D721Med (cell line): Measurements from ENCODE around the gene SLC38A10.

Source experiments
- DNase-seq: peaks from one replicate; pipeline ENCODE4 v3.0.0; 2011; ENCODE audit warnings: low spot score; ENCODE audit not compliant: insufficient read length
- FAIRE-seq: peaks from 2 replicates; lab custom pipeline; 2011; peaks lifted over from hg19 to GRCh38; lab: Jason Lieb, UNC
- TF ChIP-seq, protein P1 (sequence below): IDR thresholded peaks from 2 replicates; pipeline ENCODE4 v1.5.1; 2012; ENCODE audit warnings: mild to moderate bottlenecking, control low read depth; ENCODE audit not compliant: insufficient read depth; ENCODE audit errors: missing control alignments

The SLC38A10 gene

DNA sequence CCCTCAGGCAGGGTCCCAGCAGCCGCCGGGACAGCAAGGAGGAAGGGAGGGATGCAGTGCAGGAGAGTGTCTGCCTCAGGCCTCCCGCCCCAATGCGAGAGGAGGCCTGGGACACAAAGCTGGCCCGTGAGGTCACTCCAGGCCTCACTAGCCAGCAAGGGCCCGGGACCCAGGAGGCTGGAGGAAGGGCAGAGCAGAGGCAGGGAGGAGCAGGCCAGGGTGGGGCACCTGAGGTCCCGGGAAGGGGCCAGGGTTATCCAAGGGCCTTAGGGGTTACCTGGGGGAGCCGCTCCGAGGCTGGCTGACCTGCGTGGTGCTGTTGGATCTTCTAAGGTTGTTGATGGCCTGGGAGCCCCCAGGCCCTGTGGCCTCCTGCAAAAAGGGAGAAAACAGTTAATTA, 86.5 kb downstream of the SLC38A10 start:
- no peak for FAIRE-seq

DNA sequence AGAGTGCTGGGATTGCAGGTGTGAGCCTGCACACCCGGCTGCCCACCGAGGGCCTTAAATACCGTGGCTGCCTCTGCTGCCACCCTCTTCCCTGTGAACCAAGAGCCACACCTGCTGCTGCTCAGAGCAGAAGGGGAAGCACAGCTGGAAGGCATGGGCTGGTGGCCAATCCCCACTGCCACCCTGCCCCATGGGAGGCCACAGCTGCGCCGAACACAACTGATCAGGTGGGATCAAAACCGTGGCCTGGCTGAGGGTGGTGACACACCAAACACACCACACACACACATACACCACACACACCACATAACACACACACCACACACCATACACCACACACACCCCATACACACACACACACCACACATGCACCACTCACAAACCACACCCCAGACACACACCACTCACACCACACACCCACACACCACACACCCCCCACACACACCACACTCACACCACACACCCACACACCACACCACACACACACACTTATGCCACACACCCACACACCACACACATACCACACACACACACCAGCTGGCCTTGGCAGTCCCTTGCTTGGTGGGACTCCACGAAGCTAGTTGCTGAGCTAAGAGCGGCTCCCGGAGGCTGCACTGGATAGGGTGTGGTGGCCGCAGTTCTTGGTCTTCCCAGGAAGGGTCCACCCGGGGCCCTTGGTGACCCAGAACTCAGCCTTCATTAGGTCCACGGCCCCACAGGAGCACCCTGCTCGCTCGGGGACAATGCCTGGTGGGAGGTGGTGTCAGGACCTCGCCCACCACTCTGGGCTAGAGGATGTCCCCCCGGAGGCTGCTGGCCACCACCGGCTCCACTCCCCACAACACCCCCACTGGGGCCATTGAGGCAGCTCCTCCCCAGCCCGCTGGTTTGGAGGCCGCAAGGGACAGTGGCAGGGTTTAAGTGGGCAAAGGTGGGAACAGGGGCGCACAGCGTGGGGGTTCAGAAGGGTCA, 87.2 kb downstream of the SLC38A10 start:
- no peak for FAIRE-seq
- no peak for DNase-seq
- TF ChIP-seq, protein P1, sequence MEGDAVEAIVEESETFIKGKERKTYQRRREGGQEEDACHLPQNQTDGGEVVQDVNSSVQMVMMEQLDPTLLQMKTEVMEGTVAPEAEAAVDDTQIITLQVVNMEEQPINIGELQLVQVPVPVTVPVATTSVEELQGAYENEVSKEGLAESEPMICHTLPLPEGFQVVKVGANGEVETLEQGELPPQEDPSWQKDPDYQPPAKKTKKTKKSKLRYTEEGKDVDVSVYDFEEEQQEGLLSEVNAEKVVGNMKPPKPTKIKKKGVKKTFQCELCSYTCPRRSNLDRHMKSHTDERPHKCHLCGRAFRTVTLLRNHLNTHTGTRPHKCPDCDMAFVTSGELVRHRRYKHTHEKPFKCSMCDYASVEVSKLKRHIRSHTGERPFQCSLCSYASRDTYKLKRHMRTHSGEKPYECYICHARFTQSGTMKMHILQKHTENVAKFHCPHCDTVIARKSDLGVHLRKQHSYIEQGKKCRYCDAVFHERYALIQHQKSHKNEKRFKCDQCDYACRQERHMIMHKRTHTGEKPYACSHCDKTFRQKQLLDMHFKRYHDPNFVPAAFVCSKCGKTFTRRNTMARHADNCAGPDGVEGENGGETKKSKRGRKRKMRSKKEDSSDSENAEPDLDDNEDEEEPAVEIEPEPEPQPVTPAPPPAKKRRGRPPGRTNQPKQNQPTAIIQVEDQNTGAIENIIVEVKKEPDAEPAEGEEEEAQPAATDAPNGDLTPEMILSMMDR: no peak

More for the DNA sequence above, 86.5 kb downstream of the SLC38A10 start:
- DNase-seq: no peak
- TF ChIP-seq, protein P1: no peak

DNA sequence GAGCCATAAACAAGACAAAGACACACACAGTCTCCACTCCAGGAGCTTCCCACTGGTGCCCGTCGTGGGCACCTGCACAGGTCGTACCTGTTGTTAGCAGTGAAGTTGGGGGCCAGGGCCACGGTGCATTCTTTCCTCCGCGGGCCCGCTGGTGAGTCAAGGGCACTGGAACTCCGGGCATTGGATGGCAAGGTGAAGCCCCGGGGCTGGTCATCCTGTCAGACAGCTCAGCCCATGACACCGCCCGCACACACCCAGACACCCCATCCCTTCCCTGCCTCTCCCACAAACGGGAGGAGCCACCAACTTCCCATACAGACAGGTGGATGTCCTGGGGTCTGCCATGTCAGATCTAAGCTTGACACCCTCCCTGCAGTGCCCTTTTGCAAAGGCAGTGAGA, 88.5 kb downstream of the SLC38A10 start:
- FAIRE-seq (no peak), DNase-seq (no peak)
- TF ChIP-seq, protein P1: no peak

DNA sequence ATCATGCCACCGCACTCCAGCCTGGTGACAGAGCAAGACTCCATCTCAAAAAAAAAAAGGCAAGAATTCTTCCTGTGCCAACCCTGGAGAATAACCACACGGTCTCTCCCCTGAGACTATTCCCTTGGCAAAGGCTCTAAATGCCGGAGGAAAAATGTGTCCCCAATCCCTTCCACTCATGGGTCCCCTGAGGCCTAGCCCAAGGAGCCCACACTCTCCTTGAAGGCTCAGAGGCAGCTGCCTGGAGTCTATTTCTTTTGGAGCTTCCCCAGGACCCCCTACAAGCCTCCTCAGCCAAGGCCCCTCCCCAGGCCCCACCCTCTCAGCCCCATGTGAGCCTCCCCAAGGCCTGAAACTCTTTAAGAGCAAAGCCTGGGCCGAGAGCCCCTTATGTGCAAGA, 88.9 kb downstream of the SLC38A10 start:
- FAIRE-seq: no peak
- TF ChIP-seq, protein P1: no peak

DNA sequence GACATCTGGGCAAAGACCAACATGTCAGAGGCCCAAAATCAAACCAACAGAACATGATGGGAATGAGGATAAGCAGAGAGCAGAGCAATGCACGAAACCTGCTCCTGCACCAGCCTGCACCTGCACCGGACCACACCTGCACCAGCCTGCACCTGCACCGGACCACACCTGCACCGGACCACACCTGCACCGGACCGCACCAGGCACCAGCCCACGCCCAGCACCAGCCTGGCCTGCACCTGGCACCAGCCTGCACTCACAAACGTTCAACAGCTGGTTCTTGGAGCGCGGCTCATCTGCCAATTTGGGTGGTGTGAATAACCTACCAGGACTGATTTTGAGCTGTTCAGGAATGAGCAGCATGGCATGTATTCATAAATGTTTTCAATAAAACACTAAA, 90.5 kb downstream of the SLC38A10 start:
- DNase-seq (no peak), FAIRE-seq (no peak)
- TF ChIP-seq, protein P1: no peak

More for the DNA sequence above, 88.9 kb downstream of the SLC38A10 start:
- no peak for DNase-seq

DNA sequence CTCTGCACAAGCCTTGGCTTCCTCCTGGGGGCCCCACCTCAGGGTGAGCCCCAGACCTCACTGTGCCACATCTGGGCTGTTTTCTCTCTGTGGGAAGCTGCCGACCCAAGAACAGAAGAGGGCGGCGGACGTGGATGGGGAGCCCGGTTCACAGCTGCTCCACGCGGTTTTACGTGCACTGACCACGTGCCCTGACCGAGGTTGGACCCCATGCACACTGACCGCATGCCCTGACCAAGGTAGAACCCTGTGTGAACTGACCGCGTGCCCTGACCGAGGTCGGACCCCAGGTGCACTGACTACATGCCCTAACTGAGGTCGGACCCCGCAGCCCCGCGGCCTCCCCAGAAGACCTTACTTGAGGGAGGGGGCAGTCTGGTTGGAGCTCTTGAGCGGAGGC, 92.0 kb downstream of the SLC38A10 start:
- TF ChIP-seq, protein P1: no peak
- no peak for DNase-seq
- no peak for FAIRE-seq

DNA sequence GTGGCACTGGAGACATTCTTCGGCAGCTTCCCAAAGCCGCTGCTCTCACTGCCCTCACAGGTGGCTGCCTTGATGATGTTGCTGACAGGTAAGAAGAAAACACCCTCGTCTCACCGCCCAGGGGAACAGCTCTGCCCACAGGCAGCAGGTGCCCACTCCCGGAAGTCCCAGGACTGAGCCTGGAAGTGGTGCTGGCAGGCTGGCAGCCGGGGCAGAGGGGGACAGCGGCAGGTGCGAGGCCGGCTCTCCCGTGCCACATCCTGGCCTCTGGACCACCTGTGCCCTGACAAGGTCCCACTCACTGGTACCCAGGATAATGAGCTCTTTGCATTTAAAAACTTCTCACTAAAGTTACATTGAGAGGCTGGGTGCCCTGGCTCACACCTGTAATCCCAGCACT, 92.8 kb downstream of the SLC38A10 start:
- no peak for DNase-seq
- no peak for FAIRE-seq
- TF ChIP-seq, protein P1: no peak
